SU-DHL-6 (cell line): Measurements from ENCODE around the gene PNMA8C.

Experiments
- CTCF ChIP-seq: fragments of 200-600 bp; sonication (generic); IDR thresholded peaks from one replicate; pipeline ENCODE4 v1.5.1; 2017; ENCODE audit warnings: antibody characterized with exemption, mild to moderate bottlenecking, low read length, moderate library complexity; ENCODE audit not compliant: insufficient read depth, poor library complexity, severe bottlenecking
- EZH2phosphoT487 ChIP-seq: fragments of 200-600 bp; sonication (generic), shearing (Covaris generic); conservative IDR thresholded peaks from 2 replicates; pipeline ENCODE4 v1.6.1; 2018; ENCODE audit warnings: mild to moderate bottlenecking, antibody characterized with exemption, low read length, moderate library complexity, mixed read lengths

- no peak for TF ChIP-seq CTCF
- no peak for TF ChIP-seq EZH2phosphoT487
Measured at GRCh38 chr19:46411088-46411924, 17.4 kb downstream of the PNMA8C start.
